ENCODE data around the gene GJC2. TPM values are rescaled to one million over a fixed set of nuclear protein-coding genes. Genes with fewer than 3 reads are reported as not detected.

Gene GJC2
- total RNA-seq, 1 experiment from 2014 or later: 1.2 TPM

- Mint-ChIP-seq H3K36me3 (ENCODE audit: insufficient read depth, unreplicated experiment) (peaks cover 5% of the 10 kb centered on the region), H3K4me3 (ENCODE audit: low read depth, unreplicated experiment) (no peak overlapping the region), H3K27me3 (ENCODE audit: unreplicated experiment) (no peaks in the 10 kb centered on the region), H3K27ac (ENCODE audit: unreplicated experiment) (no peak overlapping the region), H3K4me1 (ENCODE audit: low read depth, unreplicated experiment) (peaks cover 11% of the 10 kb centered on the region), H3K9me3 (ENCODE audit: low read depth, unreplicated experiment) (peaks cover 6% of the 10 kb centered on the region)
- DNase-seq: no peak
- CTCF ChIA-PET: no interaction called here
- no peak for TF ChIP-seq CTCF (IDR thresholded peaks at IDR 0.05; ENCODE audit: unreplicated experiment)
- intact Hi-C loops (cut with micrococcal nuclease; ENCODE audit: unreplicated experiment): no loop called here
- BruUV-seq (replicated peaks): no TSS peak
Observed at GRCh38 chr1:228120351-228120750, 29.4 kb upstream of the GJC2 start.

- CTCF ChIA-PET: no interaction called here
- Mint-ChIP-seq H3K4me1 (ENCODE audit: low read depth, unreplicated experiment) (peaks cover 11% of the 10 kb centered on the region), H3K4me3 (ENCODE audit: low read depth, unreplicated experiment) (no peak overlapping the region), H3K9me3 (ENCODE audit: low read depth, unreplicated experiment) (peaks cover 6% of the 10 kb centered on the region), H3K36me3 (ENCODE audit: insufficient read depth, unreplicated experiment) (peaks cover 5% of the 10 kb centered on the region), H3K27ac (ENCODE audit: unreplicated experiment) (no peak overlapping the region), H3K27me3 (ENCODE audit: unreplicated experiment) (no peaks in the 10 kb centered on the region)
- TF ChIP-seq CTCF (IDR thresholded peaks at IDR 0.05; ENCODE audit: unreplicated experiment): no peak
- intact Hi-C loops (cut with micrococcal nuclease; ENCODE audit: unreplicated experiment): no loop called here
- no TSS peak for BruUV-seq (replicated peaks)
- no peak for DNase-seq
Observed at GRCh38 chr1:228120857-228121489, 28.8 kb upstream of the GJC2 start.

GRCh38 chr1:228122921-228123441, 26.7 kb upstream of the GJC2 start:
- no peak for TF ChIP-seq CTCF (IDR thresholded peaks at IDR 0.05; ENCODE audit: unreplicated experiment)
- Mint-ChIP-seq H3K27me3 (ENCODE audit: unreplicated experiment) (no peaks in the 10 kb centered on the region), H3K4me1 (ENCODE audit: low read depth, unreplicated experiment) (peaks cover 11% of the 10 kb centered on the region), H3K4me3 (ENCODE audit: low read depth, unreplicated experiment) (no peak overlapping the region), H3K27ac (ENCODE audit: unreplicated experiment) (no peak overlapping the region), H3K36me3 (ENCODE audit: insufficient read depth, unreplicated experiment) (no peaks in the 10 kb centered on the region), H3K9me3 (ENCODE audit: low read depth, unreplicated experiment) (peaks cover 5% of the 10 kb centered on the region)
- intact Hi-C loops (cut with micrococcal nuclease; ENCODE audit: unreplicated experiment): no loop called here
- BruUV-seq (replicated peaks): no TSS peak
- no peak for DNase-seq
- CTCF ChIA-PET: interaction anchor here (1.1 to 1.2 kb wide), 2 partner anchors 35 to 42 kb away, joined by 3 read pairs; partner anchors contain the start of gene IBA57

GRCh38 chr1:228123505-228123904, 26.2 kb upstream of the GJC2 start:
- TF ChIP-seq CTCF (IDR thresholded peaks at IDR 0.05; ENCODE audit: unreplicated experiment): no peak
- no peak for DNase-seq
- no peaks in the 10 kb centered on the region for H3K36me3 Mint-ChIP-seq (ENCODE audit: insufficient read depth, unreplicated experiment)
- H3K27ac Mint-ChIP-seq (ENCODE audit: unreplicated experiment): no peak overlapping the region
- no TSS peak for BruUV-seq (replicated peaks)
- no peak overlapping the region for H3K4me3 Mint-ChIP-seq (ENCODE audit: low read depth, unreplicated experiment)
- intact Hi-C loops (cut with micrococcal nuclease; ENCODE audit: unreplicated experiment): no loop called here
- H3K4me1 Mint-ChIP-seq (ENCODE audit: low read depth, unreplicated experiment): peaks cover 11% of the 10 kb centered on the region
- CTCF ChIA-PET: interaction anchor here (1.1 to 1.2 kb wide), 2 partner anchors 36 to 42 kb away, joined by 3 read pairs; partner anchors contain the start of gene IBA57
- peaks cover 2% of the 10 kb centered on the region for H3K9me3 Mint-ChIP-seq (ENCODE audit: low read depth, unreplicated experiment)
- no peaks in the 10 kb centered on the region for H3K27me3 Mint-ChIP-seq (ENCODE audit: unreplicated experiment)
